ENCODE results near the gene XPO6.

The XPO6 gene

DNA sequence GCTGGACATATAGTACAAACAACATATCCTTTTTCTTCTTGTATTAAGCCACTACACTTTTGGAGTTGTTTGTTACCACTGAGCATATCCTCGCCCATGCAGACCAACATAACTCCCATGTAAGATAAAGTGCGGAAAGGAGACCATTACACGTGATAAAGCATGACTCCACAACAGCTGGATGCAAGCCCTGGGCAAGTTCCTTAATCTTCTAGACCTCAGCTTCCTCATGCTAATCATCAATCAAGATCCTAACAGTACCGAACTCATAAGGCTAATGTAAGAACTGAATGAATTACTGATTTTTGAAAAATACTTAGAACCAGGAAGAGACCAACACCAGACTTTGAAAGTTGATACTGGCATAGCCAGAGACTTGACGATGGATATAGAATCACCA lies 101.3 kb downstream of the XPO6 start:
- TF ChIP-seq CTCF (IDR thresholded peaks at IDR 0.05; ENCODE audit: low read depth, low read length): no peak
- DNase-seq (ENCODE audit: extremely low read depth, low read depth): no peak

- no peak for DNase-seq (ENCODE audit: extremely low read depth, low read depth)
- TF ChIP-seq CTCF (IDR thresholded peaks at IDR 0.05; ENCODE audit: low read depth, low read length): no peak
Observed at GRCh38 chr16:28110074-28110473, 101.7 kb downstream of the XPO6 start.

GRCh38 chr16:28108590-28109247 lies 103.0 kb downstream of the XPO6 start:
- no peak for TF ChIP-seq CTCF (IDR thresholded peaks at IDR 0.05; ENCODE audit: low read depth, low read length)
- no peak for DNase-seq (ENCODE audit: extremely low read depth, low read depth)

DNA sequence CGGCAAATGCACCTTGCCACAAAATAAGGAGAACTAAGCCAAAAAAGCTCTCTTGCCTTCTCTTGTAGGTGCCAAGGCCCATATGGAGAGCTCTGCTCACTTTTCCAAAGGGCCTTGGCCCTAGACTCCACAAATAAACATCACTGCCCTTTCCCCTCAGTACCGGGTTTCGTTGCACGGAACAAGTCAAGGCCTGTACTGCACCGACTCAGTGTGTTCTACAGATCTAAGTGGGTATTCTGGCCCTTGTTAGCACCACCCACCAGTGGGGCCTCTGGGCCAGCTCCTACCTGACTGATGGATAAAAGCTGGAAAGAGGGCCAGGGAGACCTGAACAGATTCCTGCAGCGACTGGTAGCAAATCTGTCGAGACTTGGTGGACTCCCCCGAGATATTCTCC lies 104.5 kb downstream of the XPO6 start:
- no peak for TF ChIP-seq CTCF (IDR thresholded peaks at IDR 0.05; ENCODE audit: low read depth, low read length)
- no peak for DNase-seq (ENCODE audit: extremely low read depth, low read depth)

GRCh38 chr16:28106467-28107215 lies 105.1 kb downstream of the XPO6 start:
- no peak for TF ChIP-seq CTCF (IDR thresholded peaks at IDR 0.05; ENCODE audit: low read depth, low read length)
- DNase-seq (ENCODE audit: extremely low read depth, low read depth): no peak

DNA sequence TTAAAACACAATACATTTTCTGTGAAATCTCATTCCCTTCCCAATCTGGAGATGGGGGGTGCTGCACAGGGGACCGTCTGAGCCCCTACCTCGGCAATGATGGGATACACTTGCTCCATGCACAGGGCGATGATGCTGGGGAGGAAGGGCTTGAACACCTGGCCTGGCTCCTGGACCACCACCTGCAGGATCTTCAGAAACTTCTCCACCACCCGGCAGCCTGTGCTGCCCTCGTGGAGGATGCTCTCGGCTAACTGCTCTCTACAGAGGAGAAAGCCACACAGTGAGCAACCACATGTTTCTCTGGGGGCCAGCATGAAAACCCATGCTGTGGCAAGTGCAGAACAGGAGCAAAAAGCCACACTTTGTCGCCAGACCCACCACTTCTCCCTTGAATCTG lies 105.8 kb downstream of the XPO6 start:
- TF ChIP-seq CTCF (IDR thresholded peaks at IDR 0.05; ENCODE audit: low read depth, low read length): no peak
- no peak for DNase-seq (ENCODE audit: extremely low read depth, low read depth)

- no peak for TF ChIP-seq CTCF (IDR thresholded peaks at IDR 0.05; ENCODE audit: low read depth, low read length)
- DNase-seq (ENCODE audit: extremely low read depth, low read depth): no peak
Observed at GRCh38 chr16:28105297-28105696, 106.5 kb downstream of the XPO6 start.
